ENCODE results near the gene BEGAIN. TPM values are rescaled to one million over a fixed set of nuclear protein-coding genes. Genes with fewer than 3 reads are reported as not detected.

The BEGAIN gene
- total and polyA plus RNA-seq, 9 of the 15 experiments (the other 6 are each of a cell fraction or from before 2014, with no cell fraction given): 0.07 to 0.68 (median 0.55) TPM; not detected in 3

- Histone ChIP-seq H3K4me2 (ENCODE audit: insufficient read depth, low read length) (no peak overlapping the region), H3K27ac (ENCODE audit: extremely low read depth, low read depth, low read length) (no peak overlapping the region), H3K79me2 (ENCODE audit: control insufficient read depth, insufficient read depth, low read length) (no peaks in the 10 kb centered on the region), H3K36me3 (ENCODE audit: control insufficient read depth, insufficient read depth, low read length) (no peaks in the 10 kb centered on the region), H3K9ac (ENCODE audit: insufficient read depth in 1 of 2, low read depth in 2 of 2, low read length in 2 of 2) (no peak overlapping the region), H3K9me1 (ENCODE audit: control insufficient read depth, insufficient read depth, low read length) (no peaks in the 10 kb centered on the region), H3K4me1 (replicated peaks in 1 of 2; ENCODE audit: control insufficient read depth in 2 of 2, insufficient read depth in 2 of 2, low read length in 2 of 2) (peaks cover 0 to 37% of the 10 kb centered on the region in 2 experiments; a peak in 2 of 5 replicates), H2AFZ (ENCODE audit: low read depth, low read length) (no peak overlapping the region), H3K9me3 (replicated peaks; ENCODE audit: control insufficient read depth, insufficient read depth, low read depth, low read length) (no peaks in the 10 kb centered on the region), H3K27me3 (ENCODE audit: control insufficient read depth in 2 of 2, insufficient read depth in 2 of 2, low read length in 2 of 2) (peaks cover 2 to 36% of the 10 kb centered on the region in 2 experiments; a peak in 3 of 5 replicates), H4K20me1 (replicated peaks; ENCODE audit: control insufficient read depth, insufficient read depth, low read length) (peaks cover 5% of the 10 kb centered on the region), H3K4me3 (no peak overlapping the region)
- BruUV-seq (replicated peaks): no TSS peak
- no peak for DNase-seq (ENCODE audit: extremely low read depth in 1 of 4, low spot score in 3 of 4)
- CTCF ChIA-PET (ENCODE audit: low intra/inter-chr PET ratio): no interaction called here
- intact Hi-C loops (cut with micrococcal nuclease) (no loop called here), in situ Hi-C loops (cut with MboI) (no loop called here)
- no peak for ATAC-seq
- TF ChIP-seq RB1 (IDR thresholded peaks at IDR 0.05; ENCODE audit: low read depth) (no peak), ZFP36 (IDR thresholded peaks at IDR 0.05; ENCODE audit: low read depth, low read length, partially characterized antibody) (peak; percentile 32)
- FAIRE-seq: no peak
- 0% methylated on average over 3 of the region's 3 CpGs for WGBS (ENCODE audit: insufficient coverage, low coverage, missing lambda C conversion rate)
- POLR2A ChIA-PET: no interaction called here
Measured at GRCh38 chr14:100572543-100572942, 14.7 kb downstream of the BEGAIN start.

DNA sequence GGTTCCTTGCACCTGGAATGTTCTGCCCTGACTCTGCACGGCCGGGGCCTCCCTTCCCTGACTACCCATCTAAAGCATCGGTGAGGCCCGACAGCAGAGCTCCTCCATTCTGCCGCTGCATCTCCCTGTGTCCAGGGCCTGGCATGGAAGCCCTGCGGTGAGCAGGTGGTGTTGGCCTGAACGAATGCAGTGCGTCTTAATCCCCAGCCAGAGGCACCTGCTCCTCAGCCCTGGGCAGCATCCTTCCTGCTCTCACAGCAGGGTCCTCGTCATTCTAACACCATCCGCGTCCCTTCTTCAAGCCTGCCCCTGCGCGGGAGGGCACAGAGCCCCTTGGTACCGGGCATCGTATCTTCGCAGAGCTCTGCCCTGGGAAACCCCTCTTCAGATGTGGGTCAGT lies 15.4 kb downstream of the BEGAIN start:
- DNase-seq (ENCODE audit: extremely low read depth in 1 of 4, low spot score in 3 of 4) (no peak), FAIRE-seq (no peak), ATAC-seq (no peak)
- H3K27me3 ChIP-seq (ENCODE audit: control insufficient read depth in 2 of 2, insufficient read depth in 2 of 2, low read length in 2 of 2): peaks cover 2 to 36% of the 10 kb centered on the region in 2 experiments; a peak in 3 of 5 replicates
- WGBS (ENCODE audit: insufficient coverage, low coverage, missing lambda C conversion rate): 30% methylated on average over 12 of the region's 16 CpGs
- BruUV-seq (replicated peaks): no TSS peak
- H3K4me2 ChIP-seq (ENCODE audit: insufficient read depth, low read length): no peak overlapping the region
- H2AFZ ChIP-seq (ENCODE audit: low read depth, low read length): no peak overlapping the region
- POLR2A ChIA-PET: no interaction called here
- no peaks in the 10 kb centered on the region for H3K9me3 ChIP-seq (replicated peaks; ENCODE audit: control insufficient read depth, insufficient read depth, low read depth, low read length)
- intact Hi-C loops (cut with micrococcal nuclease): no loop called here
- no peak overlapping the region for H3K27ac ChIP-seq (ENCODE audit: extremely low read depth, low read depth, low read length)
- H3K36me3 ChIP-seq (ENCODE audit: control insufficient read depth, insufficient read depth, low read length): no peaks in the 10 kb centered on the region
- no peaks in the 10 kb centered on the region for H3K9me1 ChIP-seq (ENCODE audit: control insufficient read depth, insufficient read depth, low read length)
- peaks cover 5% of the 10 kb centered on the region for H4K20me1 ChIP-seq (replicated peaks; ENCODE audit: control insufficient read depth, insufficient read depth, low read length)
- in situ Hi-C loops (cut with MboI): no loop called here
- peaks cover 0 to 38% of the 10 kb centered on the region in 2 experiments; a peak in 2 of 5 replicates for H3K4me1 ChIP-seq (replicated peaks in 1 of 2; ENCODE audit: control insufficient read depth in 2 of 2, insufficient read depth in 2 of 2, low read length in 2 of 2)
- H3K4me3 ChIP-seq: no peak overlapping the region
- H3K9ac ChIP-seq (ENCODE audit: insufficient read depth in 1 of 2, low read depth in 2 of 2, low read length in 2 of 2): no peak overlapping the region
- CTCF ChIA-PET (ENCODE audit: low intra/inter-chr PET ratio): no interaction called here
- no peaks in the 10 kb centered on the region for H3K79me2 ChIP-seq (ENCODE audit: control insufficient read depth, insufficient read depth, low read length)
- no peak for TF ChIP-seq ZNF695 (CRISPR knock-in tag; IDR thresholded peaks at IDR 0.05)
- TF ChIP-seq, protein P1, sequence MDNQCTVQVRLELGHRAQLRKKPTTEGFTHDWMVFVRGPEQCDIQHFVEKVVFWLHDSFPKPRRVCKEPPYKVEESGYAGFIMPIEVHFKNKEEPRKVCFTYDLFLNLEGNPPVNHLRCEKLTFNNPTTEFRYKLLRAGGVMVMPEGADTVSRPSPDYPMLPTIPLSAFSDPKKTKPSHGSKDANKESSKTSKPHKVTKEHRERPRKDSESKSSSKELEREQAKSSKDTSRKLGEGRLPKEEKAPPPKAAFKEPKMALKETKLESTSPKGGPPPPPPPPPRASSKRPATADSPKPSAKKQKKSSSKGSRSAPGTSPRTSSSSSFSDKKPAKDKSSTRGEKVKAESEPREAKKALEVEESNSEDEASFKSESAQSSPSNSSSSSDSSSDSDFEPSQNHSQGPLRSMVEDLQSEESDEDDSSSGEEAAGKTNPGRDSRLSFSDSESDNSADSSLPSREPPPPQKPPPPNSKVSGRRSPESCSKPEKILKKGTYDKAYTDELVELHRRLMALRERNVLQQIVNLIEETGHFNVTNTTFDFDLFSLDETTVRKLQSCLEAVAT (IDR thresholded peaks at IDR 0.05): no peak
- no peak for TF ChIP-seq PRMT5 (CRISPR knock-in tag; IDR thresholded peaks at IDR 0.05)
- no peak for TF ChIP-seq ZBTB8A (IDR thresholded peaks at IDR 0.05; ENCODE audit: partially characterized antibody)

Data from K562 (cell line).